ENCODE measurements around the gene SYNPR.

GRCh38 chr3:63294332-63294731 lies 16.2 kb downstream of the SYNPR start:
- TF ChIP-seq, protein P1, sequence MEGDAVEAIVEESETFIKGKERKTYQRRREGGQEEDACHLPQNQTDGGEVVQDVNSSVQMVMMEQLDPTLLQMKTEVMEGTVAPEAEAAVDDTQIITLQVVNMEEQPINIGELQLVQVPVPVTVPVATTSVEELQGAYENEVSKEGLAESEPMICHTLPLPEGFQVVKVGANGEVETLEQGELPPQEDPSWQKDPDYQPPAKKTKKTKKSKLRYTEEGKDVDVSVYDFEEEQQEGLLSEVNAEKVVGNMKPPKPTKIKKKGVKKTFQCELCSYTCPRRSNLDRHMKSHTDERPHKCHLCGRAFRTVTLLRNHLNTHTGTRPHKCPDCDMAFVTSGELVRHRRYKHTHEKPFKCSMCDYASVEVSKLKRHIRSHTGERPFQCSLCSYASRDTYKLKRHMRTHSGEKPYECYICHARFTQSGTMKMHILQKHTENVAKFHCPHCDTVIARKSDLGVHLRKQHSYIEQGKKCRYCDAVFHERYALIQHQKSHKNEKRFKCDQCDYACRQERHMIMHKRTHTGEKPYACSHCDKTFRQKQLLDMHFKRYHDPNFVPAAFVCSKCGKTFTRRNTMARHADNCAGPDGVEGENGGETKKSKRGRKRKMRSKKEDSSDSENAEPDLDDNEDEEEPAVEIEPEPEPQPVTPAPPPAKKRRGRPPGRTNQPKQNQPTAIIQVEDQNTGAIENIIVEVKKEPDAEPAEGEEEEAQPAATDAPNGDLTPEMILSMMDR (IDR thresholded peaks at IDR 0.05) = no peak
- no peak for TF ChIP-seq POLR2A (IDR thresholded peaks at IDR 0.05)
